Stimulated activated effector memory CD8-positive, alpha-beta T cell treated with anti-CD3 and anti-CD28 coated beads, Interleukin-12 subunit alpha, Interleukin-12 subunit beta, amount 100 ng/mL, for 72 hours (primary cell): Measurements from ENCODE around the gene NPDC1.
A peak's percentile ranks its signal among the peaks of the same experiment; 100 is the strongest.

ENCODE experiments used
- ATAC-seq: fragments of 150-1000 bp; cut with Tn5 transposase; 2 replicates; pipeline ENCODE4 v1.10.0; 2021
- DNase-seq, 2 donors: peaks; one replicate each; pipeline ENCODE4 v3.0.0; 2021 to 2022; ENCODE audit warnings: low spot score in 2 of 2
- H3K27ac Mint-ChIP-seq: one replicate; pipeline ENCODE4 v1.8.0; 2022; ENCODE audit warnings: mild to moderate bottlenecking, mixed read lengths
- H3K36me3 Mint-ChIP-seq: one replicate; pipeline ENCODE4 v1.8.0; 2022; ENCODE audit warnings: mild to moderate bottlenecking, mixed read lengths
- H3K4me1 Mint-ChIP-seq: one replicate; pipeline ENCODE4 v1.8.0; 2022; ENCODE audit warnings: mixed read lengths
- H3K4me3 Mint-ChIP-seq: one replicate; pipeline ENCODE4 v1.8.0; 2022; ENCODE audit warnings: mild to moderate bottlenecking, mixed read lengths
- H3K9me3 Mint-ChIP-seq: one replicate; pipeline ENCODE4 v1.8.0; 2022; ENCODE audit warnings: mixed read lengths

Gene NPDC1

GRCh38 chr9:137046088-137046787 is at the start of gene NPDC1:
NPDC1 (minus strand) TSS chr9:137046177; CDS start chr9:137045989, 188 bp downstream.
- Mint-ChIP-seq H3K27ac (no peak within 1 kb of the TSS), H3K4me3 (peak within 1 kb of the TSS; percentile 72), H3K4me1 (peaks cover 21% of the 10 kb centered on the region), H3K36me3 (no peaks in the 10 kb centered on the region), H3K9me3 (no peaks in the 10 kb centered on the region)
- ATAC-seq (peak; percentile 77), DNase-seq (peak; percentile 83 to 92)

GRCh38 chr9:137089232-137089947 is 43.4 kb upstream of the NPDC1 start:
- Mint-ChIP-seq H3K4me1 (peaks cover 41% of the 10 kb centered on the region), H3K36me3 (peaks cover 77% of the 10 kb centered on the region), H3K4me3 (no peak overlapping the region)

GRCh38 chr9:137088121-137088520 is 42.1 kb upstream of the NPDC1 start:
- no peaks in the 10 kb centered on the region for H3K9me3 Mint-ChIP-seq
- peak overlapping the region; percentile 92 for H3K4me3 Mint-ChIP-seq
- peaks cover 83% of the 10 kb centered on the region for H3K36me3 Mint-ChIP-seq

More at GRCh38 chr9:137089232-137089947, 43.4 kb upstream of the NPDC1 start:
- H3K27ac Mint-ChIP-seq: peak overlapping the region; percentile 90
- no peaks in the 10 kb centered on the region for H3K9me3 Mint-ChIP-seq
- no peak for ATAC-seq
- no peak for DNase-seq

GRCh38 chr9:137087409-137087925 is 41.5 kb upstream of the NPDC1 start:
- Mint-ChIP-seq H3K4me1 (peaks cover 54% of the 10 kb centered on the region), H3K9me3 (no peaks in the 10 kb centered on the region), H3K27ac (peak overlapping the region; percentile 76), H3K4me3 (peak overlapping the region; percentile 92), H3K36me3 (peaks cover 83% of the 10 kb centered on the region)
- no peak for ATAC-seq
- no peak for DNase-seq

More at GRCh38 chr9:137088121-137088520, 42.1 kb upstream of the NPDC1 start:
- DNase-seq (no peak), ATAC-seq (no peak)
- Mint-ChIP-seq H3K27ac (peak overlapping the region; percentile 76), H3K4me1 (peaks cover 49% of the 10 kb centered on the region)

GRCh38 chr9:137086531-137087408 is 40.8 kb upstream of the NPDC1 start, which contains the start of gene MAN1B1:
MAN1B1 (plus strand) TSS chr9:137086985; CDS start chr9:137087000, 15 bp downstream.
- Mint-ChIP-seq H3K9me3 (no peaks in the 10 kb centered on the region), H3K36me3 (peaks cover 83% of the 10 kb centered on the region), H3K4me1 (peaks cover 54% of the 10 kb centered on the region), H3K4me3 (peak within 1 kb of the TSS; percentile 92), H3K27ac (peak within 1 kb of the TSS; percentile 98)
- ATAC-seq (peak; percentile 85), DNase-seq (peak; percentile 96 to 99)

GRCh38 chr9:137085920-137086530 is 40.0 kb upstream of the NPDC1 start:
- Mint-ChIP-seq H3K4me1 (peaks cover 54% of the 10 kb centered on the region), H3K36me3 (peaks cover 83% of the 10 kb centered on the region), H3K9me3 (no peaks in the 10 kb centered on the region), H3K4me3 (peak overlapping the region; percentile 92), H3K27ac (peak overlapping the region; percentile 98)
- peak; percentile 43 to 79 for DNase-seq
- ATAC-seq: peak; percentile 0

GRCh38 chr9:137084526-137084925 is 38.5 kb upstream of the NPDC1 start:
- no peak for ATAC-seq
- H3K9me3 Mint-ChIP-seq: no peaks in the 10 kb centered on the region
- H3K4me1 Mint-ChIP-seq: peaks cover 50% of the 10 kb centered on the region
- DNase-seq: no peak
- H3K27ac Mint-ChIP-seq: no peak overlapping the region
- peaks cover 85% of the 10 kb centered on the region for H3K36me3 Mint-ChIP-seq
- peak overlapping the region; percentile 92 for H3K4me3 Mint-ChIP-seq

- peak overlapping the region; percentile 8 for H3K4me3 Mint-ChIP-seq
- DNase-seq: no peak
- H3K4me1 Mint-ChIP-seq: peaks cover 40% of the 10 kb centered on the region
- H3K36me3 Mint-ChIP-seq: peaks cover 90% of the 10 kb centered on the region
- ATAC-seq: peak; percentile 14
- H3K27ac Mint-ChIP-seq: peak overlapping the region; percentile 64
- no peaks in the 10 kb centered on the region for H3K9me3 Mint-ChIP-seq
Measured at GRCh38 chr9:137083394-137084004, 37.5 kb upstream of the NPDC1 start.

GRCh38 chr9:137082925-137083290 is 36.9 kb upstream of the NPDC1 start:
- peaks cover 34% of the 10 kb centered on the region for H3K4me1 Mint-ChIP-seq
- H3K36me3 Mint-ChIP-seq: peaks cover 89% of the 10 kb centered on the region
- DNase-seq: no peak
- H3K27ac Mint-ChIP-seq: no peak overlapping the region
- no peak for ATAC-seq
- H3K9me3 Mint-ChIP-seq: no peaks in the 10 kb centered on the region
- no peak overlapping the region for H3K4me3 Mint-ChIP-seq

- H3K9me3 Mint-ChIP-seq: no peaks in the 10 kb centered on the region
- DNase-seq (no peak), ATAC-seq (no peak)
- no peak overlapping the region for H3K27ac Mint-ChIP-seq
- H3K4me3 Mint-ChIP-seq: no peak overlapping the region
- peaks cover 29% of the 10 kb centered on the region for H3K4me1 Mint-ChIP-seq
- H3K36me3 Mint-ChIP-seq: peaks cover 84% of the 10 kb centered on the region
Measured at GRCh38 chr9:137082222-137082924, 36.4 kb upstream of the NPDC1 start.

- Mint-ChIP-seq H3K4me3 (peak overlapping the region; percentile 66), H3K4me1 (peaks cover 22% of the 10 kb centered on the region), H3K27ac (no peak overlapping the region), H3K9me3 (no peaks in the 10 kb centered on the region), H3K36me3 (peaks cover 68% of the 10 kb centered on the region)
- ATAC-seq: no peak
- DNase-seq: no peak
Measured at GRCh38 chr9:137080260-137081122, 34.5 kb upstream of the NPDC1 start.

GRCh38 chr9:137079401-137079787 is 33.4 kb upstream of the NPDC1 start:
- H3K4me1 Mint-ChIP-seq: peaks cover 14% of the 10 kb centered on the region
- H3K36me3 Mint-ChIP-seq: peaks cover 58% of the 10 kb centered on the region
- ATAC-seq: no peak
- no peaks in the 10 kb centered on the region for H3K9me3 Mint-ChIP-seq
- peak overlapping the region; percentile 66 for H3K4me3 Mint-ChIP-seq
- DNase-seq: no peak
- no peak overlapping the region for H3K27ac Mint-ChIP-seq
